ENCODE measurements around the gene RSPH10B.
"Not testable (repeated sequence)": the region's sequence is repeated elsewhere in the genome, so short reads cannot be mapped to it uniquely, and the experiment has no call there.

RSPH10B gene

DNA sequence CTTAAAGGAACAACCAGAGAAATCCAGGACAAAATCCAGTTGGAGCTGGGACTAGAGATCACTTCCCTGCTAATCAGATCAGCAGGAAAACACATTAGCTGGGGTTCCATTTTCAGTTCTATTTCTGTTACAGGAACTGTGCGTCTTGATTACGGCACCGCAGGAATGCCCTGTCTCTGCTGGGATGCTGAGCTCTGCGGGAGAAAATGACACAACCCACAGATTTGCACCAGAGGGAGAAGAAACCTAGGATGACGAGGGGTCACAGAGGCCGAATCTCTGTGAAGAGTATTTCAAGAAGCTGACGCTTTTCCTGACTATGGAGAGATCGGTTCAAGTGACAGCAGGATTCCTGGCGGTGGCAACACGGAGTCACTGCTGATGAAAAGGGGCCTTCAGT lies 40.2 kb downstream of the RSPH10B start:
- H3K4me3 ChIP-seq (ENCODE audit: low read depth, low read length) = not testable (repeated sequence)

DNA sequence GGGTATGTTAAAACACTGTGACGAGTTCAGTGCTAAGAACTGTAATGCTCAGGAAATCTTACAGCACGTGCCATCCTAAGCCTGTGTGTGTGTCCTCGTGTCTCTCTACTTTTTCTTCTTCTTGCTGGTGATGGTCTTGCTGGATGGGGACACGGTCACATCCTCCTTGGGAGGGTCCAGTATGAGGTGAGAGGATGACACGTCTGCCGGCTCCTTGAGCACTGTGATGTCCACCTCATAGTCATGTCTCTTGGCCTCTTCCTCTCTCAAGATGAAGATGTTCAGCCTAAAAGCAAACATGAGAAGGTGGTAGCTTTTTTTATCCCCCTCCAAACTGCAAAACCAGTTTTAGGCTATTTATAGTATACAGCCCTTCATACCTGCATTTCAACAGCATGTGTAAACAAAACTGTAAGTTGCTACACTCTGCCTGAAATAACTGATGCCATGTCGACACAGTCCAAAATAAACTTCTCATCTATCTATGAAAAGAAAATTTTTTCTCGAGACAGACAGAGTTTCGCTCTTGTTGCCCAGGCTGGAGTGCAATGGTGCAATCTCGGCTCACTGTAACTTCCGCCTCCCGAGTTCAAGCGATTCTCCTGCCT lies 44.1 kb downstream of the RSPH10B start:
- H3K4me3 ChIP-seq (ENCODE audit: low read depth, low read length) = not testable (repeated sequence)

DNA sequence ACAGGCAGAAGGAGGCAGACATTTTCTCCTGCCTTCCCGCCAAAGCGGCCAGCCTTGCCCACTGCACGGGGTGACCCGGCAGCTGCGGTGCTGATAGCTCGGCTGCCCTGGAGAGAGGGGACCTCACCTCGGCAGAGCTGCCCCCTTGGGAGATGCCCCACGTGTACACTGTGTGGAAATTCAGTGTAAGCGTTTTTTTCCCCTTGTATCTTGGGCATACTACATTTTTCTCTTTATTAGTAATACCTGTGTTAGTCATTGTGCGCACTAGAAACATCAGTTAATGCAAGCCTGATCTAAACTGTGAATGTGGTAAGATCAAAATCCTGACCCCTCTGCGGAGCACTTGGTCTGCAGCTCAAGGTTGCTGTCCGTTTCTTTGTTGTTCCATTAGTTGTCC lies 45.9 kb downstream of the RSPH10B start:
- H3K4me3 ChIP-seq (ENCODE audit: low read depth, low read length) = not testable (repeated sequence)

DNA sequence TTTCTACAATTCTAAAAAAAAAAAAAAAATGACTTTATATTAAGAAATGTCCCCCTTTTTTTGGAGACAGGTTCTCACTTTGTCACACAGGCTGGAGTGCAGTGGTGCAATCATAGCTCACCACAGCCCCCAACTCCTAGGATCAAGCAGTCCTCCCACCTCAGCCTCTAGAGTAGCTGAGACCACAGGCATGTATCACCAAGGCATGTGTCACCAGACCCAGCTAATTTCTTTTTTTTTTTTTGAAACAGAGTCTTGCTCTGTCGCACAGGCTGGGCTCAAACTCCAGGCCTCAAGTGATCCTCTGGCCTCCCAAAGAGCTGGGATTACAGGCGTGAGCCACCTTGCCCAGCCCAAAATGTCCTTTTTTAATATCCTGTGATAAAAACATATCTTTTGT lies 46.3 kb downstream of the RSPH10B start:
- H3K4me3 ChIP-seq (ENCODE audit: low read depth, low read length) = not testable (repeated sequence)

DNA sequence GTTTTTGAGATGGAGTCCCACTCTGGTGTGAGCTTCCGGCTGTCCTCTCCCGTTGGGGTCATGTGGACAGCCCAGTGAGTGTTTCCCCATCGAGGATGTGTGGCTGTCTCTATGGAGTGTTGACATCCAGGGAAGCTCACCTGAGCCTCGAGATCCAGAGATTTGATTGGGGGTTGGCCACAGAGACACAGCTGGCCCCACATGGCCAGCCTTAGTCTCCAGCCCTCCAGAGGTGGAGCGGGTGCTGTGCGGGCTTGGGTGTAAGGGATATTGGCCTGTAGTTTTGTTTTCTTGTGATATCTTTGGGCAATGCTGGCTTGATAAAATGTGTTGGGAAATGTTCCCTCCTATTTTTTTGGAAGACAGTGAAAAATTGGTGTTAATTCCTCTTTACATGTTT lies 54.0 kb downstream of the RSPH10B start:
- not testable (repeated sequence) for H3K4me3 ChIP-seq (ENCODE audit: low read depth, low read length)

DNA sequence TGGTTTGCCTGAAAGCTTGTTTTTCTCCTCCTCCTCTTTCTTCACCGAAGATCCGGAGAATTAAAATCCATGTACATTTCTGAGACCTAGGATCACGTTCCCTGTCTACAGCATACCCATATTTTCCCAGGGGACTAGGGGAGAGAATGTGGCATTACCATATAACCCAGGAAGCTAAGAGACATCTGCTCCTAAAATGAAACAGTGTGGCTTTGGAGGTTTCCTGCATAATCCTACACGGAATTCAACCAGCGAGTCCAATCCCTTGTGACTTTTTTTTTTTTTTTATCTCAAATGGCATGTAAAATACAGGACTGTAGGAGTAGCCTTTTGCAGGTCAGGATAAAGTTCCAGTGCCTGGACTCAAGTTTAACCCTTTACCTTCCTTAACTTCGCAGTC lies 61.7 kb downstream of the RSPH10B start:
- not testable (repeated sequence) for H3K4me3 ChIP-seq (ENCODE audit: low read depth, low read length)

DNA sequence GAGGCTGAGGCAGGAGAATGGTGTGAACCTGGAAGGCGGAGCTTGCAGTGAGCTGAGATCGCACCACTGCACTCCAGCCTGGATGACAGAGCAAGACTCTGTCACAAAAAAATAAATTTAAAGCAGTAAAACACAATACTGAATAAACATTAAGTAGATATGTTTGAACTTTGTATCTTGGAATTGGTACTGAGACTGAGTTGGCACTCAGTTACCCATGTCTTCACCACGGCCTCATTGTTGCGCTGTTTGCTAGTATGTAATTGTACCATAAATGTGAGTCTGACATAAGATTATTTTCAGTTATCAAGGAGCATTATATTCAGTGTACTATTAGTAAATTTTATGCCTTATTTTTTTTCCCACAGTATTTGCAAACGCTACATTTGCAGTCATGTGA lies 65.8 kb downstream of the RSPH10B start:
- not testable (repeated sequence) for H3K4me3 ChIP-seq (ENCODE audit: low read depth, low read length)

DNA sequence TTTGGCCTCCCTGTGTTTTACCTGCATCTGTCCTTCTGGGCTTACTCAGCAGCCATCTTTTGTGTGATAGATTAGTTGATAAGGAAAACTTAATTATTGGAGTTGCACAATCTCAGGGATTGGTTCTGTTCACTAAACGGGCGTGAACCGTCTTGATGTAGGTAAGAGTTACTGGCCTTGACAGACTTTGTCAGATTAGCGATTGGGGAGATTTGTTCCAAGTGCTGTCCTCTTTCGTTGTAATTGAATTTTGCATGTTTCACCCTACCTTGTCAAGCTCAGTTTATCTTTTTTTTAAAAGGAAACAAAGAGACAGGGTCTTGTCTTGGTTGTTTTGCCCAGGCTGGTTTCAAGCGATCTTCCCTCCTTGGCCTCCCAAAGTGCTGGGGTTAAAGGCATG lies 67.5 kb downstream of the RSPH10B start:
- not testable (repeated sequence) for H3K4me3 ChIP-seq (ENCODE audit: low read depth, low read length)

DNA sequence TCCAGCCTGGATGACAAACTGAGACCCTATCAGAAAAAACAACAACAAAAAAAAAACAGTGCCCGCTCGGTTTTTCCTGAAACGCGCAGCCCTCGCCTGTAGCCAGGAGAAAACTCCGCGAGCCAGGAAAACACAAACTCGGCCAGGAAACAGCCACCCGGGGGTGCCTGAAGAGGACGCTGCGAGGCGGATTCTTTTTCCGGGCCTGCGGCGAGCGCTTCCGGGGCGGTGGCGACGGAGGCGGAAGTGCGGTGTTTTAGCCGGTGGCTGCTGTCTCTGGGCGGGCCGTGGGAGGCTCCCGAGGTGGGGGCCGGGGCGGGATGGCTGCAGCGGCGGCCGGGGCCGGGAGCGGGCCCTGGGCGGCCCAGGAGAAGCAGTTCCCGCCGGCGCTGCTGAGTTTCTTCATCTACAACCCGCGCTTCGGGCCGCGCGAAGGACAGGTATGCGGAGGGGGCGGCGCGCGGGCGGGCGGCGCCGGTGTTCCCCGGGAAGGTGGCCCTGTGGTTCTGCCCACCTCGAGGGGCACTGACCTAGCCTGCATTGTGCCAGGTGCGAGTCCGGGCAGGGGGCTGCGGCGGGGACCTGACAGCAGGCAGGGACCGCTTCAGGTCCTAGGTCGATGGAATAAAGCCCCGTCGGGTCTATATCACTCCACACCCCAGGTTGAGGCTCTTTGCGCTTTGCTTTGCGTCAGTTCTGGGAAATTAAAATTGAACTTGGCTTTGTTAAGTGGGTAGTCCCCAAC lies 71.8 kb downstream of the RSPH10B start, which contains the start of gene CCZ1:
CCZ1 (plus strand) TSS at position 254 of the 745 bp plus-strand sequence; CDS start at position 321, 67 bp downstream.
- peak within 1 kb of the TSS; percentile 24 for H3K4me3 ChIP-seq (ENCODE audit: low read depth, low read length)

DNA sequence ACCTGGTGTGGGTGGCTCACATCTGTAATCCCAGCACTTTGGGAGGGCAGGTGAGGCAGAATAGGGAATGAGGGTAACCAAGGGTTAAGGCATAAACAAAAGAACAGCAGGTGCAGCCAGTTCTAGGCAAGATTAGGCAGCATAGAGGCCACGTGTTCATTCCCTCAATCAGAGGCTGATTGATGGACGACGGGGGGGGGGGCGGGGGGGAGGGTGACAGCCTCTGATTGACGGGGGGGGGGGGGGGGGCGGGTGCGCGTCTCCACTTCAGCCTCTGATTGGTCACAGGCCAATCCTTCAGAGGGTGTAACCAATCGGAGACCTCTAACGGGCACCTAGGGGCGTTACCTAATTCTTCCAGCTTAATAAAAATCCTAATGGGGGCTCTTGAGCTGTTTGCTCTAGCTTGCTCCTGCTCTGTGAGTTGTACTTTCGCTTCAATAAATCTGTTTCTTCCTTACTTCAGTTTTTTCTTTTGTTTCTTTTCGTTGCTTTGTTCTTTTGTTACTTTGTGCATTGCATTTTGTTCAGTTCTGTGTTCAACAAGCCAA lies 73.0 kb downstream of the RSPH10B start:
- H3K4me3 ChIP-seq (ENCODE audit: low read depth, low read length) = not testable (repeated sequence)

DNA sequence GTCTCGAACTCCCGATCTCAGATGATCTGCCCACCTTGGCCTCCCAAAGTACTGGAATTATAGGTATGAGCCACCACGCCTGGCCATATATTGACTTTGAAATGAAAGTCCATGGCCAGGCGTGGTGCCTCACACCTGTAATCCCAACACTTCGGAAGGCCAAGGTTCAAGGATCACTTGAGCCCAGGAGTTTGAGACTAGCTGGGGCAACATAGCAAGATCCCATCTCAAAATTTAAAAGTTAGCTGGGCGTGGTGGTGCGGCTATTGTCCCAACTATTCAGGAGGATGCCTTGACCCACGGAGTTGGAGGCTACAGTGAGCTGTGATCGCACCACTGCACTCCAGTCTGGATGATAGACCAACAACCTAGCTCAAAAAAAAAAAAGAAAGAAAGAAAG lies 78.0 kb downstream of the RSPH10B start:
- H3K4me3 ChIP-seq (ENCODE audit: low read depth, low read length) = no peak overlapping the region

DNA sequence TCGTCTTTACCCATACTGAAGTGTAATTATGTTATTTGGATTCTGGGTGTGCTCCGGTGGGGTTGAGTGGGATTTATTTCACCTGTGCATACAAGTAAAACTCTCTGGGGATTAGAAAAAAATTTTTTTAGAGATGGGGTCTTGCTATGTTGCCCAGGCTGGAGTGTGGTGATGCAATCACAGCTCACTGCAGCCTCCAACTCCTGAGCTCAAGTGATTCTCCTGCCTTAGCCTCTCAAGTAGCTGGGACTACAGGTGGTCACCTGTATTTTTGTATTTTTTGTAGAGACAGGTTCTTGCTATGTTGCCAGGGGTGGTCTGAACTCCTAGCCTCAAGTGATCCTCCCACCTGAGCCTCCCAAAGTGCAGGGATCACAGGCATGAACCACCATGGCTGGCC lies 80.2 kb downstream of the RSPH10B start:
- not testable (repeated sequence) for H3K4me3 ChIP-seq (ENCODE audit: low read depth, low read length)

DNA sequence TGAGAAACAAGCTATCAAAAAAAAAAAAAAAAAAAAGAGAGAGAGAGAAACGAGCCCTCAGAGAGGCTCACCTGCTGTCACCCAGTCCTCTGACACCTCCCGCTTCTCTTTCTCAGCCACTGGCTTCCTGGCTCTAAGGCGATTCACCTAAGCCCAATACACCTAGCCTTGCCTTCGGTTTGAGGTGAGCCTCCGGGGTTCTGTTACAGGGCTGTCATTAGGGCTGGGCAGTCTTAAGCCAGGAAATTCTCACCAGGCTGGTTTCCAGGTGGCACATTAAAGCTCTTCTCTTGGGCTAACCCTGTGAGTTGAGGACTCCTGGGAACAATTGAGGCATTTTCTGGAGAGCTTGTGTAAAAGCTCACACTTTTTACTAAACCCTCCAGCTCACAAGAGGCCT lies 82.5 kb downstream of the RSPH10B start:
- not testable (repeated sequence) for H3K4me3 ChIP-seq (ENCODE audit: low read depth, low read length)

DNA sequence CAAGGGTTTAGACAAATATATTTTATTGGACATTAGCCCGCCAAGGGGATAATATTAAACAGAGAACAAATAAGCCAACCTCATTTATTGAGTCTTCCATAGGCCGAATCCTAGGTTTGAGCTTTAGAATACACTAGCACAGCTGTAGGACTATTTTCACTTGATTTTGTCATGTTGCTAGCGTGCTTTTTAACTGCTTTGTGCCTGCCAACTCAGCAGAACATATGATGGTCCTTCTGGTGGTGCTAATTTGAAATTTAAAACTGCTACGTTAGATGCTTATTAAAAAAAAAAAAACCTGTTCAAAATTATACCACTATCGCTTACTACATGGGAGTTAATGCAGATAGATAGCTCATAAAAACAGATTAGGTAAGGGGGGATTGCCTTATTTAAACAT lies 86.1 kb downstream of the RSPH10B start:
- not testable (repeated sequence) for H3K4me3 ChIP-seq (ENCODE audit: low read depth, low read length)

DNA sequence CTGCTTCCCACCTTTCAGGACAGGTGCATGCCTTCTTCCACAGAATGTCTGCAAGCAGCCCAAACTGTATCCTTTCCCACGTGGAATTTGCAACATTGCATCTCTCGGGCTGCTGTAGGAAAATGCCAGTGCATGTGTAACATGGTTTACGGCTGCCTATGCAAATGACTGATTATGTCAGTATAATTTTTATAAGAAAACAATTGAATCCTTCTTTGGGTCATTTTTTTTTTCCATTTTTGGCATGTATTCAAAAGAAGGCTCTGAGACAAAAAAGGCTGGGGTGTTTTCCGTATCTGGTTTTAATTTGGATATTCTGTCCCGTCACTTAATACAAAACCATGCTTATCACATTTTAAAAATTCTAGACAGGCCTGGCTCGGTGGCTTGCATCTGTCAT lies 90.4 kb downstream of the RSPH10B start:
- H3K4me3 ChIP-seq (ENCODE audit: low read depth, low read length) = not testable (repeated sequence)

DNA sequence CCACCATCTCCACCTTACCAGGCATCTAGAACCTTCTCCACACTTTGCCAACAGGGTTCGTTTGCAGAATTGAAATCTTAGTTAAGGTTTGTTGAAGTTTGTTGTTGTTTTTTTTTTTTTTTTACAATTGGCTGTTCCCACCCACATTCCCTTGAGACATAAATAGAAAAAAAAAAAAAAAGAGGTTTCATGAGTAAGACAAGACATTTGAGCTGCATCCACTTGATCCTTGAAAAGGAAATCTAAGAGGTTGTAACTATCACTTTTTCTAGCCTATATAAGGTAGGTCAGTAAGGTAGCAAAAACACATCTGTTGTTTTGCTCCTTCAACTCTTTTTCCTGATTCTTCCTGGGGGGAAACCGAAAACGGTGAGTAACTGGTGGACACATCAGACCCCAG lies 90.9 kb downstream of the RSPH10B start:
- H3K4me3 ChIP-seq (ENCODE audit: low read depth, low read length) = not testable (repeated sequence)

Data from iPS-11a (cell line).